Activated B cell treated with CpG ODN at 0.5 μM for 24 hours (primary cell): Measurements from ENCODE around the gene APBA2. TPM values are rescaled to one million over a fixed set of nuclear protein-coding genes. Genes with fewer than 3 reads are reported as not detected.
A peak's percentile ranks its signal among the peaks of the same experiment; 100 is the strongest.
"Not testable (repeated sequence)": the region's sequence is repeated elsewhere in the genome, so short reads cannot be mapped to it uniquely, and the experiment has no call there.

ENCODE experiments used
- ATAC-seq: fragments of 200-7000 bp; cut with Tn5 transposase; one replicate; pipeline ENCODE4 v1.10.0; 2021; ENCODE audit warnings: low read depth, mild to moderate bottlenecking, moderate library complexity
- CTCF ChIA-PET: fragments of 350-600 bp; sonication (Branson Sonifier 250); formaldehyde crosslinking; loops from one replicate; lab custom pipeline; 2021; ENCODE audit warnings: antibody characterized with exemption; lab: Charles Lee
- POLR2A ChIA-PET: fragments of 350-600 bp; sonication (Branson Sonifier 250); formaldehyde crosslinking; loops from one replicate; lab custom pipeline; 2021; ENCODE audit warnings: antibody characterized with exemption; lab: Charles Lee
- DNase-seq: peaks from one replicate; pipeline ENCODE4 v3.0.0; 2022
- H3K27ac Mint-ChIP-seq: one replicate; pipeline ENCODE4 v1.8.0; 2020; ENCODE audit warnings: mixed read lengths
- H3K27me3 Mint-ChIP-seq: one replicate; pipeline ENCODE4 v1.8.0; 2021; ENCODE audit warnings: mixed read lengths
- H3K36me3 Mint-ChIP-seq: one replicate; pipeline ENCODE4 v1.8.0; 2021; ENCODE audit warnings: low read depth, mixed read lengths
- H3K4me1 Mint-ChIP-seq: one replicate; pipeline ENCODE4 v1.8.0; 2021; ENCODE audit warnings: mixed read lengths
- H3K4me3 Mint-ChIP-seq: one replicate; pipeline ENCODE4 v1.8.0; 2020; ENCODE audit warnings: mild to moderate bottlenecking, mixed read lengths
- H3K9me3 Mint-ChIP-seq: one replicate; pipeline ENCODE4 v1.8.0; 2020; ENCODE audit warnings: mixed read lengths
- intact Hi-C: fragments of 100-400 bp; cut with micrococcal nuclease; formaldehyde crosslinking; loops from one replicate; pipeline ENCODE4 v1.15.1; 2024
- total RNA-seq: library from RNA; stranded (reverse); gene quantifications from 2 replicates; pipeline ENCODE4 v1.2.3, GENCODE V29; 2022
- TF ChIP-seq, protein P1 (sequence below): fragments of 200-600 bp; IDR thresholded peaks from one replicate; pipeline ENCODE4 v1.8.0; 2022; ENCODE audit warnings: antibody characterized with exemption, mild to moderate bottlenecking

APBA2 gene
- total RNA-seq, 1 donor from 2014 or later, result not detected

DNA sequence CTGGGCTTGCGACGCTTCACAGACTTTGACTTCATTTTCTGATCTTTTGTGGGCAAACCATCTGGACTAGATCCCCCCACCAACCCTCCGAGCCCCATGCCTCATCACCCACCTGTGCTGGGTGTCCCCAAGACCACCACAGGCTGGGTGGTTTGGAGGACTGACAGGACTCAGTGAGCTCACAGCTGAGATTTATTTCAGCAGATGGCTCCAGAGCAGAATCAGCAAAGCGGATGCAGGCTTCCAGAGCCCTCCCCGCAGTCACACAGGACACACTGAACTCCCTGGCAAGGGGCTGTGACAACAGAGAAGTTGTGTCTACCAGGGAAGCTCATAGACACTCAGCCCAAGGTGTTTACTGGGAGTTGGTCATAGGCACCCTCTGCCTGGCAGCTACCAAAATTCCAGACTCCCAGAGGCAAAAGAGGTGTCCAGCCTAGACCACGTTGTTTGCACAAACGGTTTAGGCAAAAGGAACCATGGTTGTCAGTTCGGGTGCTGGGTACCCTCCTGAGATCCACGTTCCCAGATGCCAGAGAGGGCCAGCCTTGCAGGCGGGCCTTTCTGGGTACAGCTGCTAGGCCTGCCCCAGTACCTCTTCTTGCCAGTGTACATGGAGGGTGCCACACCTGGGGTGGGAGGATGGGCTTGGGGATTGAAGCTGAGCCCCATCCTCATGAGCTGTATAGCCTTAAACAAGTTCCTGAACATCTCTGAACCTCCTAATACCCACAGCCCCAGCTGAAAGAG is 213.5 kb downstream of the APBA2 start:
- no peaks in the 10 kb centered on the region for H3K4me1 Mint-ChIP-seq
- POLR2A ChIA-PET, result no interaction called here
- intact Hi-C loops, result no loop called here
- CTCF ChIA-PET, result interaction anchor here (0.9 kb wide), 1 partner anchor 9 kb away, joined by 3 read pairs; no protein-coding TSS in a partner anchor
- TF ChIP-seq, protein P1, sequence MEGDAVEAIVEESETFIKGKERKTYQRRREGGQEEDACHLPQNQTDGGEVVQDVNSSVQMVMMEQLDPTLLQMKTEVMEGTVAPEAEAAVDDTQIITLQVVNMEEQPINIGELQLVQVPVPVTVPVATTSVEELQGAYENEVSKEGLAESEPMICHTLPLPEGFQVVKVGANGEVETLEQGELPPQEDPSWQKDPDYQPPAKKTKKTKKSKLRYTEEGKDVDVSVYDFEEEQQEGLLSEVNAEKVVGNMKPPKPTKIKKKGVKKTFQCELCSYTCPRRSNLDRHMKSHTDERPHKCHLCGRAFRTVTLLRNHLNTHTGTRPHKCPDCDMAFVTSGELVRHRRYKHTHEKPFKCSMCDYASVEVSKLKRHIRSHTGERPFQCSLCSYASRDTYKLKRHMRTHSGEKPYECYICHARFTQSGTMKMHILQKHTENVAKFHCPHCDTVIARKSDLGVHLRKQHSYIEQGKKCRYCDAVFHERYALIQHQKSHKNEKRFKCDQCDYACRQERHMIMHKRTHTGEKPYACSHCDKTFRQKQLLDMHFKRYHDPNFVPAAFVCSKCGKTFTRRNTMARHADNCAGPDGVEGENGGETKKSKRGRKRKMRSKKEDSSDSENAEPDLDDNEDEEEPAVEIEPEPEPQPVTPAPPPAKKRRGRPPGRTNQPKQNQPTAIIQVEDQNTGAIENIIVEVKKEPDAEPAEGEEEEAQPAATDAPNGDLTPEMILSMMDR, result no peak
- no peak for ATAC-seq
- no peak overlapping the region for H3K4me3 Mint-ChIP-seq
- H3K27ac Mint-ChIP-seq, result no peak overlapping the region
- no peak for DNase-seq
- H3K27me3 Mint-ChIP-seq, result peaks cover 3% of the 10 kb centered on the region
- H3K9me3 Mint-ChIP-seq, result no peaks in the 10 kb centered on the region
- H3K36me3 Mint-ChIP-seq, result no peaks in the 10 kb centered on the region

DNA sequence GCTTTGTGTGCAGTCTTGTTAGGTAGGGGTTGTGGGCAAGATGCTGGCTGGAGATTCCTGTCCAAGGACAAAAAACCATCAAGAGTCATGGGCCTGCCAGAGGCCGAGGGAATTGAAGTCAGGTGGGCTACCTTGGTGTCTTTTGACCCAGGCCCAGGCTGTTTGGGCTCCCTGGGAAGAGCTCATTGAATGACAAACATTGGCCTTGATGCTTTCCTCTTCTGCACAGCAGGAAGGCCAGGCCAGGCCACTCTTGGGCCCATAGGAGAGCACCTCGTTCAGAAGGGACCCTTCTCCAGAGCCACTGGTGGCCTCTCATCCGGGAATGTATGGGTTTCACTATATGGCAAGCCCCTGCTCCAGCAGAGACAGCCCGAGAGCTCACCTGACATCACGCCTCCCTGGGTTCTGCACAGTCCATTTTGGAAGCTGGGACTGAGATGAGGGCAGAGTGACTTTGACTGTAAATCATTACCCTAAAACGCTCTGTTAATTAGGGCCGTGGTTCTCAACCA is 214.8 kb downstream of the APBA2 start:
- peaks cover 3% of the 10 kb centered on the region for H3K27me3 Mint-ChIP-seq
- no peak overlapping the region for H3K4me3 Mint-ChIP-seq
- H3K9me3 Mint-ChIP-seq, result no peaks in the 10 kb centered on the region
- no peak overlapping the region for H3K27ac Mint-ChIP-seq
- DNase-seq, result no peak
- intact Hi-C loops, result loop anchor here (5.0 kb wide), 1 partner anchor 582 kb away; no protein-coding TSS in a partner anchor
- TF ChIP-seq, protein P1, result no peak
- POLR2A ChIA-PET, result no interaction called here
- H3K36me3 Mint-ChIP-seq, result no peaks in the 10 kb centered on the region
- CTCF ChIA-PET, result no interaction called here
- ATAC-seq, result no peak
- H3K4me1 Mint-ChIP-seq, result no peaks in the 10 kb centered on the region

DNA sequence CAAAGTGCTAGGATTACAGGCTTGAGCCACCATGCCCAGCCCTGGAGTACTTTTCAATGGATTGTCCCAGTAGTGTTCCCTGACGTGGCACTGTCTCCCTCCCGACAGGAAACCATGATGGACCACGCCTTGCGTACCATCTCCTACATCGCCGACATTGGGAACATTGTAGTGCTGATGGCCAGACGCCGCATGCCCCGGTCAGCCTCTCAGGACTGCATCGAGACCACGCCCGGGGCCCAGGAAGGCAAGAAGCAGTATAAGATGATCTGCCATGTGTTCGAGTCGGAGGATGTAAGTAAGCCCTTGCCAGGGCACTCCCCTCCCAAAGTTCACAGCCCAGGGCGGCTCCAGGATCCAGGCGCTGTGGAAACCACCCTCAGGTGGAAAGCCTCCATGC is 215.7 kb downstream of the APBA2 start:
- POLR2A ChIA-PET, result no interaction called here
- no peaks in the 10 kb centered on the region for H3K36me3 Mint-ChIP-seq
- no peak for DNase-seq

DNA sequence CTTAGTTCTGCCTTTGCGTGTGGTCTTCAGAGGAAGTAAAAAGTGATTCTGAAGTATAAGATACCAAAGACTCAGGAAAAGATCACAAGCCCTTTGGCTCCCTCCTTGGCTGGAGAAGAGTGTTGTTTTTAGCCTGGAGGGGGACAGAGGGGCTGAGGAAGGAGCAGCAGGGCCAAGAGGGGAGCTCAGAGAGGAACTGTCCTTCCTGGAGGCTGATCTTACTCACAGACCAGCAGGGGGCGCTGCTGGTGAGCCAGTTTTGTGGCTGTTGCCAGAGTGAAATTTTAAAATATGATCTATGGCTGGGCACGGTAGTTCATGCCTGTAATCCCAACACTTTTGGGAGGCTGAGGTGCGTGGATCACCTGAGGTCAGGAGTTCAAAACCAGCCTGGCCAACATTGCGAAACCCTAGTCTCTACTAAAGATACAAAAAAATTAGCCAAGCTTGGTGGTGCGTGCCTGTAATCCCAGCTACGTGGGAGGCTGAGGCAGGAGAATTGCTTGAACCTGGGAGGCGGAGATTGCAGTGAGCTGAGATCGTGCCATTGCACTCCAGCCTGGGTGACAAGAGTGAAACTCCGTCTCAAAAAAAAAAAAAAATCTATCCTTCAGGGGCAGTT is 216.5 kb downstream of the APBA2 start:
- H3K36me3 Mint-ChIP-seq, ATAC-seq, POLR2A ChIA-PET, H3K27ac Mint-ChIP-seq, H3K4me3 Mint-ChIP-seq, H3K4me1 Mint-ChIP-seq, H3K9me3 Mint-ChIP-seq, H3K27me3 Mint-ChIP-seq: not testable (repeated sequence)
- peak; percentile 24 for DNase-seq
- CTCF ChIA-PET, result interaction anchor here (0.7 to 1.5 kb wide), 2 partner anchors 15 to 578 kb away, joined by 3 read pairs; no protein-coding TSS in a partner anchor
- intact Hi-C loops, result loop anchor here (2.0 to 5.0 kb wide), 2 partner anchors 580 to 639 kb away; no protein-coding TSS in a partner anchor

More for the DNA sequence above, 215.7 kb downstream of the APBA2 start:
- CTCF ChIA-PET, result interaction anchor here (0.7 to 1.5 kb wide), 2 partner anchors 14 to 579 kb away, joined by 3 read pairs; no protein-coding TSS in a partner anchor
- Mint-ChIP-seq H3K4me1 (no peaks in the 10 kb centered on the region), H3K4me3 (no peak overlapping the region), H3K9me3 (no peaks in the 10 kb centered on the region), H3K27me3 (peaks cover 3% of the 10 kb centered on the region), H3K27ac (no peak overlapping the region)
- TF ChIP-seq, protein P1, result no peak
- ATAC-seq, result no peak
- intact Hi-C loops, result loop anchor here (5.0 kb wide), 1 partner anchor 581 kb away; no protein-coding TSS in a partner anchor

DNA sequence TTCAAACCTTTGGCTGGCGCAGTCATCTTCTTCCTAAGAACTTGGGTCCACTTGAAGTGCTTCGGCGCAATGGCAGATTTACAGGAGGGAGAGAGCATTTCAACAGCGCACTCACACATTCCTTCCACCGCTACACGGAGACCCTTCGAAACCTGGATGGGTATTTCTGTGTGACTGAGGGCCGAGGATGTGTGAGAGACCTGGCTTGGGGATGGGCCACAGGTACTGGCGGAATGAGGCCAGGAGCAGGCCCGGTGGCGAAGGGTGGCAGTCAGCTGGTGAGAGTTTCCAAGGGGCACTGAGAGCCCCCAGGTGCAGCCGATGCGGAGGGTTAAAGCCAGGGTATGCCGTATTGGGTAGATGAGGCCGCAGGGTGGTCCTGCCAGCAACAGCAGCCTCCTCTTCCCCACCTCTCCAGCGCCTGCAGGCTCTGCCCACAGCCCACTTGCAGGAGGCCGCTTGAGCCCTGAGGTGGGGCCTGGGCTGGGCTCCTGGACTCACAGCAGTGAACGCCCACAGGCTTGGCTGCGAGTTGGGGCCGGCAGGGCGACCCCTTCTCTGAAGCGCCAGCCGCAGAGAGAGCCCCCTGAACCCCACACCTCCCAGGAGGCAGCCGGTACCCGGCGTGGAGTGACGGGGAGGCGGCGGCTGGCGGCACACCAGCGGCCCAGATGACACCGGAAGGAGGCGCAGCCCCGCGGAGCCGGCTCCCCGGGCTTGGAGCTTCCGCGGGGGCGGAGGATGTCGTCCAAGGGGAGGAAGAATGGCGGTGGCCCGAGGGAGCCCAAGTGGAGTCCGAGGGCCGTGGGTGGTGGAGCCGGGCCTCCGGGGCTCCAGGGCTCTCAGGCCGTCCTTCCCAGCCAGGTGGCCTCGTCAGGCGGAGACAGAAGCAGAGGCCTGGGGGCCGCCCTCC is 217.4 kb downstream of the APBA2 start:
- no peak for ATAC-seq
- no peaks in the 10 kb centered on the region for H3K4me1 Mint-ChIP-seq
- H3K9me3 Mint-ChIP-seq, result no peaks in the 10 kb centered on the region
- H3K27me3 Mint-ChIP-seq, result peaks cover 3% of the 10 kb centered on the region
- TF ChIP-seq, protein P1, result no peak
- intact Hi-C loops, result loop anchor here (2.0 to 5.0 kb wide), 2 partner anchors 579 to 638 kb away; no protein-coding TSS in a partner anchor
- no peak for DNase-seq
- H3K27ac Mint-ChIP-seq, result no peak overlapping the region
- ChIA-PET POLR2A (no interaction called here), CTCF (interaction anchor here (1.5 kb wide), 1 partner anchor 578 kb away, joined by 3 read pairs; no protein-coding TSS in a partner anchor)
- H3K36me3 Mint-ChIP-seq, result no peaks in the 10 kb centered on the region
- no peak overlapping the region for H3K4me3 Mint-ChIP-seq
